Parathyroid adenoma (tissue), 2 donors: Measurements from ENCODE around the gene DDX39B.
"Not testable (repeated sequence)": the region's sequence is repeated elsewhere in the genome, so short reads cannot be mapped to it uniquely, and the experiment has no call there.

Source experiments
- H2AFZ ChIP-seq: fragments of 300-600 bp; sonication (generic); one replicate; pipeline ENCODE4 v1.7.0; 2017; ENCODE audit warnings: antibody characterized with exemption, mild to moderate bottlenecking
- H3K27ac ChIP-seq: fragments of 300-600 bp; sonication (generic); one replicate; pipeline ENCODE4 v1.7.0; 2017
- H3K27me3 ChIP-seq: fragments of 300-600 bp; sonication (generic); one replicate; pipeline ENCODE4 v1.7.0; 2017; ENCODE audit warnings: low read length; ENCODE audit not compliant: control insufficient read depth, insufficient read depth
- H3K36me3 ChIP-seq: fragments of 300-600 bp; sonication (generic); one replicate; pipeline ENCODE4 v1.7.0; 2017; ENCODE audit warnings: low read length; ENCODE audit not compliant: control insufficient read depth, insufficient read depth
- H3K4me1 ChIP-seq: fragments of 300-600 bp; sonication (generic); one replicate; pipeline ENCODE4 v1.7.0; 2017; ENCODE audit warnings: control low read depth
- H3K4me2 ChIP-seq: fragments of 300-600 bp; sonication (generic); one replicate; pipeline ENCODE4 v1.7.0; 2017; ENCODE audit warnings: low read length
- H3K4me3 ChIP-seq: fragments of 300-600 bp; sonication (generic); one replicate; pipeline ENCODE4 v1.7.0; 2017; ENCODE audit warnings: low read depth, low read length
- H3K79me2 ChIP-seq: fragments of 300-600 bp; sonication (generic); one replicate; pipeline ENCODE4 v1.7.0; 2017; ENCODE audit warnings: control low read depth
- H3K9ac ChIP-seq: fragments of 300-600 bp; sonication (generic); one replicate; pipeline ENCODE4 v1.7.0; 2017; ENCODE audit warnings: mild to moderate bottlenecking
- H3K9me3 ChIP-seq: fragments of 300-600 bp; sonication (generic); one replicate; pipeline ENCODE4 v1.7.0; 2017; ENCODE audit warnings: low read length; ENCODE audit not compliant: control insufficient read depth
- CTCF ChIP-seq: fragments of 300-600 bp; sonication (generic); IDR thresholded peaks from one replicate; pipeline ENCODE4 v1.7.0; 2017; ENCODE audit warnings: antibody characterized with exemption, mild to moderate bottlenecking
- donor health status: primary hyperparathyroidism.

The DDX39B gene

GRCh38 chr6:31502586-31502985 lies 39.2 kb downstream of the DDX39B start:
- no peak overlapping the region for H3K9ac ChIP-seq
- no peak overlapping the region for H2AFZ ChIP-seq
- H3K4me2 ChIP-seq = no peak overlapping the region
- TF ChIP-seq CTCF = no peak
- no peaks in the 10 kb centered on the region for H3K27me3 ChIP-seq
- no peaks in the 10 kb centered on the region for H3K79me2 ChIP-seq
- H3K27ac ChIP-seq = no peak overlapping the region
- H3K4me3 ChIP-seq = no peak overlapping the region
- no peaks in the 10 kb centered on the region for H3K36me3 ChIP-seq
- no peaks in the 10 kb centered on the region for H3K4me1 ChIP-seq
- no peaks in the 10 kb centered on the region for H3K9me3 ChIP-seq

DNA sequence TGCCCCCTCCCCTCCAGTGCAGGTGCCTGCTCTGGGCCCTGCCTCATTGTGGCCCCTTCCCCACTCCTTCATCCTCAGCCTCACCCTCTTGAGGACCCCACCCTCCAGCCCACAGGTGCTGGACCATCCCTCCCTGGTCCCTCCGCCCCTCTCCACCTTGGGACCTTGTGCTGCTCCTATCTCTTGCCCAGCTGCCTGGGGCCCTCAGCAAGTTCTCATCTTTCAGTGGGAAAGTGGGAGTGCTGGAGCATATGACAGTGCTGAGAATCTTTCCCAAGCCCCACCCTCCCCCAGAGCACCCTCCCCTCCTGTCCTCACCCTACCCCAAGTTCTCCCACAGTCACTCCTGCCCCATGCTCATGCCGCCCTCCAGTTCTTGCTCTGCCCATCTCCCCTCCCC lies 42.2 kb downstream of the DDX39B start:
- not testable (repeated sequence) for H3K79me2 ChIP-seq, H3K27ac ChIP-seq, H3K4me3 ChIP-seq, H3K4me2 ChIP-seq, H3K27me3 ChIP-seq, H3K9me3 ChIP-seq, H3K4me1 ChIP-seq, H3K36me3 ChIP-seq, H3K9ac ChIP-seq, H2AFZ ChIP-seq

DNA sequence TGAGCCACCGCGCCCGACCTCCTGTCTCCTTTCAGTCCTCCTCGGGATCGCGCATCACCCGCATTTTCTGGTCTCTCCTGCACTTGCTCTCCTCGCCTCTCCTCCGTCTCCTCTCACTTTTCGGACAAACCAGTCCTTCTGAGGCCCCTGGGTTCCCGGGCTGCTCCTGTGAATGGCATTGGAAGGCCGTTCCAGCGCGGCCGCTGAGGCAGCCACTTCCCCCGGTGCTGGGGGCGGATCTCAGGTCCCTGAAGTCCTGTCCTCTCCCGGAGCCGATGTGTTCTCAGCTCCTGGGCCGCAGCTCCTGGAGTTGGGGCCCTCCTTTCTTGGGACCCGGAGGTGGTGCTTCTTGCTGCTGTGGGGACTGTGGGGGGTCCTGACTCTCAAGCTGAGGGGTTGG lies 43.1 kb downstream of the DDX39B start:
- peak overlapping the region; percentile 72 for H2AFZ ChIP-seq
- peak overlapping the region; percentile 38 for H3K4me2 ChIP-seq
- H3K4me1 ChIP-seq = no peaks in the 10 kb centered on the region
- no peak for TF ChIP-seq CTCF
- no peaks in the 10 kb centered on the region for H3K79me2 ChIP-seq
- H3K27ac ChIP-seq = no peak overlapping the region
- no peaks in the 10 kb centered on the region for H3K27me3 ChIP-seq
- H3K9me3 ChIP-seq = no peaks in the 10 kb centered on the region
- H3K36me3 ChIP-seq = no peaks in the 10 kb centered on the region
- H3K9ac ChIP-seq = no peak overlapping the region
- peak overlapping the region; percentile 14 for H3K4me3 ChIP-seq

DNA sequence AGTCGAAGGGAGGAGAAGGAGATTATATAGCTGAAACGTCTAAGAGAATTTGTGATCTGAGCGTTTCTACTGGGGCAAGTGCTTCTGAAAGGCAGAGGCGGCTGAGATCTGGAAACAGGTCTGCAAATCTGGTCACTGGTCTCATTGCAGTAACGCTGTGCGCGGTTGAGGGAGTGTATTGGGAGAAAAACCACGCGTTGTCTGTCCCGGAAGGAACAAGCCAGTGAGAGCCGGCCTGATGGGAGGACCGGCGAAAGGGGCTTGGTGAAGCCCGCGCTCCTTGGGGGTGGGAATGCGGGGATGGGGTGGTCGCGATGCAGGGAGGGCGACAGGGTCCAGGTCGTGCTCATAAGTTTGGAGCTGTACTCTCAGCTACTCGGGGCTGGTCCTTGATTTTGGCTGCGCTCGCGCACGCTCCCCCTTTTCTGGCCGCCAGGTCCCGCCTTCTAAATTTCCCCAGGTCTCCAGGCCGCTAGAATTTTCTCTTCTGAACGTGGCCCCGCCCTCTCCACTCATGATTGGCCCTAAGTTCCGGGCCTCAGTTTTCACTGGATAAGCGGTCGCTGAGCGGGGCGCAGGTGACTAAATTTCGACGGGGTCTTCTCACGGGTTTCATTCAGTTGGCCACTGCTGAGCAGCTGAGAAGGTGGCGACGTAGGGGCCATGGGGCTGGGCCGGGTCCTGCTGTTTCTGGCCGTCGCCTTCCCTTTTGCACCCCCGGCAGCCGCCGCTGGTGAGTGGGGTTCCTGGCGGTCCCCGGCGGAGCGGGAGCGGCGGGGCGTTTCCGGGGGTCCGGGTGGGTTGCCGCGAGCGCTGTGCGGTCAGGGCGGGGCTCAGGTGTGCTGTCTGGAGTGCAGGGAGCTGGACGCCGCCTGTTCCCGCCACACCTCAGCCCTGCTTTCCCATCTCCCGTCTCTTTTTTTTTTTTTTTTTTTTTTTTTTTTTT lies 44.0 kb downstream of the DDX39B start, which contains the start of gene MICB:
MICB (plus strand) TSS at position 615 of the 946 bp plus-strand sequence; CDS start at position 664, 49 bp downstream.
- no peaks in the 10 kb centered on the region for H3K79me2 ChIP-seq
- H3K27ac ChIP-seq = no peak within 1 kb of the TSS
- H3K9ac ChIP-seq = no peak within 1 kb of the TSS
- H3K9me3 ChIP-seq = no peaks in the 10 kb centered on the region
- peak within 1 kb of the TSS; percentile 90 for H2AFZ ChIP-seq
- H3K4me3 ChIP-seq = peak within 1 kb of the TSS; percentile 69
- H3K4me1 ChIP-seq = no peaks in the 10 kb centered on the region
- TF ChIP-seq CTCF = no peak
- peak within 1 kb of the TSS; percentile 98 for H3K4me2 ChIP-seq
- no peaks in the 10 kb centered on the region for H3K27me3 ChIP-seq
- no peaks in the 10 kb centered on the region for H3K36me3 ChIP-seq

- not testable (repeated sequence) for H3K79me2 ChIP-seq, H2AFZ ChIP-seq, H3K9ac ChIP-seq, H3K9me3 ChIP-seq, H3K36me3 ChIP-seq, H3K4me1 ChIP-seq, H3K27ac ChIP-seq, H3K4me2 ChIP-seq, H3K27me3 ChIP-seq
- H3K4me3 ChIP-seq = peak overlapping the region; percentile 69
Observed at GRCh38 chr6:31496826-31497225, 45.0 kb downstream of the DDX39B start.
